ENCODE results near the gene TSPAN32.
"Not testable (repeated sequence)": the region's sequence is repeated elsewhere in the genome, so short reads cannot be mapped to it uniquely, and the experiment has no call there.

TSPAN32 gene

GRCh38 chr11:2316963-2317244, 15.1 kb downstream of the TSPAN32 start:
- DNase-seq: no peak

- no peak for DNase-seq
Measured at GRCh38 chr11:2317354-2318050, 15.7 kb downstream of the TSPAN32 start.

- no peak for DNase-seq
Measured at GRCh38 chr11:2318123-2318522, 16.3 kb downstream of the TSPAN32 start.

GRCh38 chr11:2318707-2319106, 16.9 kb downstream of the TSPAN32 start:
- DNase-seq: no peak

GRCh38 chr11:2319791-2320472, 18.1 kb downstream of the TSPAN32 start:
- DNase-seq: no peak

GRCh38 chr11:2320568-2321310, 18.9 kb downstream of the TSPAN32 start:
- DNase-seq: no peak

GRCh38 chr11:2321311-2321683, 19.5 kb downstream of the TSPAN32 start:
- DNase-seq: no peak

- DNase-seq: no peak
Measured at GRCh38 chr11:2325123-2325522, 23.3 kb downstream of the TSPAN32 start.

GRCh38 chr11:2325719-2326118, 23.9 kb downstream of the TSPAN32 start:
- DNase-seq: no peak

- DNase-seq: no peak
Measured at GRCh38 chr11:2327032-2327431, 25.2 kb downstream of the TSPAN32 start.

- no peak for DNase-seq
Measured at GRCh38 chr11:2328021-2328420, 26.2 kb downstream of the TSPAN32 start.

GRCh38 chr11:2328656-2329354, 27.0 kb downstream of the TSPAN32 start:
- DNase-seq: no peak

GRCh38 chr11:2329551-2329950, 27.7 kb downstream of the TSPAN32 start:
- no peak for DNase-seq

GRCh38 chr11:2330696-2331095, 28.9 kb downstream of the TSPAN32 start:
- DNase-seq: no peak

- no peak for DNase-seq
Measured at GRCh38 chr11:2331404-2331803, 29.6 kb downstream of the TSPAN32 start.

- DNase-seq: not testable (repeated sequence)
Measured at GRCh38 chr11:2332569-2332968, 30.8 kb downstream of the TSPAN32 start.

GRCh38 chr11:2333486-2334205, 31.8 kb downstream of the TSPAN32 start:
- DNase-seq: not testable (repeated sequence)

- DNase-seq: not testable (repeated sequence)
Measured at GRCh38 chr11:2335286-2335685, 33.5 kb downstream of the TSPAN32 start.

- DNase-seq: not testable (repeated sequence)
Measured at GRCh38 chr11:2338760-2339159, 36.9 kb downstream of the TSPAN32 start.

GRCh38 chr11:2342557-2342956, 40.7 kb downstream of the TSPAN32 start:
- DNase-seq: no peak

GRCh38 chr11:2342981-2343380, 41.2 kb downstream of the TSPAN32 start:
- DNase-seq: no peak

GRCh38 chr11:2343502-2343901, 41.7 kb downstream of the TSPAN32 start:
- DNase-seq: no peak

- DNase-seq: no peak
Measured at GRCh38 chr11:2345050-2345449, 43.2 kb downstream of the TSPAN32 start.
